Stimulated activated CD4-positive, alpha-beta T cell treated with anti-CD3 and anti-CD28 coated beads, TNF-alpha, amount 100 ng/mL, for 1 hour (primary cell): ENCODE results near the gene AQP10.
"Not testable (repeated sequence)": the region's sequence is repeated elsewhere in the genome, so short reads cannot be mapped to it uniquely, and the experiment has no call there.

Experiments
- DNase-seq, 3 donors: peaks; one replicate each; pipeline ENCODE4 v3.0.0-alpha.2; 2020; ENCODE audit warnings: low read depth in 3 of 3, low spot score in 1 of 3

AQP10 gene

DNA sequence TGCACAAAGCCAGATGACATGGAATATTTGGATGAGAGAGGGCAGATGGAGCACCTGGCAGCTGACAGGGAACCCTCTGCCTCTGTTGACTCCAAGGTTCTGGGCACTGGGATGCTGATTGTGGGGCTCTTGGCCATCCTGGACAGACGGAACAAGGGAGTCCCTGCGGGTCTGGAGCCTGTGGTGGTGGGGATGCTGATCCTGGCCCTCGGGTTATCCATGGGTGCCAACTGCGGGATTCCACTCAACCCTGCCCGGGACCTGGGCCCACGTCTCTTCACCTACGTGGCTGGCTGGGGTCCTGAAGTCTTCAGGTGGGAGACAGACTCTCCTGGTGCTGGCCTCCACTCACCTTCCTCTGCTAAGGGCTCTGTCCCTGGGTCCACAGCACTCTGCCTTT lies 2.6 kb downstream of the AQP10 start:
- no peak for DNase-seq

DNA sequence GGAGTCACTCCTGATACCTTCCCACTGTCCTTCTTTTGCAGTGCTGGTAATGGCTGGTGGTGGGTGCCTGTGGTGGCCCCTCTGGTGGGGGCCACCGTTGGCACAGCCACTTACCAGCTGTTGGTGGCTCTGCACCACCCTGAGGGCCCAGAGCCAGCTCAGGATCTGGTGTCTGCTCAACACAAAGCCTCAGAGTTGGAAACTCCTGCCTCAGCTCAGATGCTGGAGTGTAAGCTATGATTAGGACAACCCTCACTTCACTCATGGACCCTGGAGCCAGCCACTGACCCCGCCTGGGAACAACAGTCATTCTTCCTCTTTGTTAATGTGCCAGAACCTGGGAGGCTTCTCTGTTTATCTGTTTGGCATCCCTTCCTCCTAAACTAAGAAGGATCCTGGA lies 3.3 kb downstream of the AQP10 start:
- no peak for DNase-seq

DNA sequence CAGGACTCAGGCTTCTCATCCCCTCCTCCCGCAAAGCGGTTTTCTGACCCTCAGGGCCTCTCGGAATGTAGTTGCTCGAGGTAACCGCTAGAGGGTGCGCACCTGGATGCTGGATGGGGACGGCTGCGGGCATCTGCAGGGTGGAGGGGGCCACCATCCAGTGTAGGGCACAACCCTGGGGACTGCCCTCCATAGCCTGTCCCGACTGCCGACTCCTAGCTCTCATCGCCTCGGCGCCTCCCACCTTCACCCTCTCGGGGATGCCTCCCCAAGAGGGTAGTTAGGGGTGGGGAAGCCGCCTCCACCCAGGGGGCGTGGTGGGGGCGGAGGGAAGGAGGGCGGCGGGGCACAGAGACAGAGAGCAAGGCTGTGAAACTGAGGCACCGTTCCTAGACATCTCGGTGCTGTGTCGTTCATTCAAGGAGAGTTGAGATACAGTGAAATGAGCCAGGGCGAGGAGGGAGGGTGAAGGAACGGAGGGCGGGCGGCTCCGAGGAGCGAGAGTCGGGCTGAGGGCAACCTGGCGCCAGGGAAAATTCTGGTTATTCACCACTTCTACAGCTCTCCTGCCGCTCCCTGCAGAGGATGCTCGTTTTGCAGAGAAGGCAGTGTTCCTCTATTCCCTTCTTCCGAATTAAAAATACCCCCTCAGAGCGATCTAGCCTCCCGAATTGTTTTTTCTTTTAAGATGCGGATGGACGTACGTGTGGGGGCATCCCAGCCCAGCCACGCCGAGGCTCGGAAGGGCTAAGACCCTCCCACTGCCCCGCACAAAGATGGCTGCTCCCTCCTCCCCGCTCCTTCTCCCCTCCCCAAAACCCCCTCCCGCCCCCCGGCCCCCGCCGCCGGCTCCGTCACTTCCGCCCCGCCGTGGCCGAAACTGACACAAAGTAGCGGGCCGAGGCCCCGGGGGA lies 4.0 kb downstream of the AQP10 start, which contains the start of gene ATP8B2:
TSS of gene ATP8B2 (plus strand) at position 857 of the 914 bp plus-strand sequence. CDS start 2,617 bp downstream, outside the sequence.
- peak; percentile 56 to 63 (median 60) for DNase-seq

DNA sequence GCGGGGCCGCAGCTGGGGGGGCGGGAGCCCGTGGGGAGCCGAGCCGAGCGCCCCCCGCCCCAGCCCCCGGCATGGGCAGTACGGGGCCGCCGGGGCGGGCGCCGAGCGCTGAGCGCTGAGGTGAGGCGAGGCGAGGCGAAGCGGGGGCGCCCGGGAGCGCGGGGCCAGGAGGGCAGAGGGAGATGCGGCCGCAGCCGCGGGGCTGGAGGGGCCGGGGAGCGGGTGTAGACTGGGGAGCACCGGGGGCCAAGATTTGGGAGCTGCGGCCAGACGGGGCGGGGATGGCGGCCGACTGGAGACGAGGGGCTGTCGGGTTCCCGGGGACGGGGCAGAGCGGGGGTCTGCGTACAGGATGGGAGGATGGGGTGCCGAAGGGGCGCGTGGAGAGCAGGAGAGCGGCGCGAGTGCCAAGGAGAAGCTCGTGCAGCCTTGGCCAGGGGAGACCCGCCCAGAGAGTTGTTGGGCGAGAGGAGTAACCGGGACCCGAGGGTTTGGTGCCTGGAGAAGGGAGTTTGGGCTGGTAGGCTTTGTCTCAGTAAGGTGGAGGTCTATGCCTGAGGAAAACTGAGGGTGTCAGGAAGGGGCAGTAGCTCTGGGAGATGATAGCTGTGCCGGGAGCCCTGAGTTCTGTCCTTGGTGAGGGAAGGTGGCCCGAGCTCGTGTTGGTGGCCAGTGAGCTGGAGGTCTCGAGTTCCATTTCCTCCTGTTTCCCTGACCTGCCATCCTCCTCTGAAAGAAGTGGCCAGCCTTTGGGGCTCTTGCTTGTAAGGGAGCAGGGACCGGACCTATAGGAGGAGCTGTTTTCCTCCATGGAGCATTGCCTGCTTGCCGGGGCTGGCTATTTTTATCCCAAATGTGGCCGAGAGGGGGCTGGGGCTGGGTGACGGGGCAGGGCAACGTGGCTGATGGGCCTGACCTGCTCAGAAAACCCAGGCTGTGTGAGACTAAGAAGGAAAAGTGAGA lies 5.0 kb downstream of the AQP10 start:
- DNase-seq: no peak

DNA sequence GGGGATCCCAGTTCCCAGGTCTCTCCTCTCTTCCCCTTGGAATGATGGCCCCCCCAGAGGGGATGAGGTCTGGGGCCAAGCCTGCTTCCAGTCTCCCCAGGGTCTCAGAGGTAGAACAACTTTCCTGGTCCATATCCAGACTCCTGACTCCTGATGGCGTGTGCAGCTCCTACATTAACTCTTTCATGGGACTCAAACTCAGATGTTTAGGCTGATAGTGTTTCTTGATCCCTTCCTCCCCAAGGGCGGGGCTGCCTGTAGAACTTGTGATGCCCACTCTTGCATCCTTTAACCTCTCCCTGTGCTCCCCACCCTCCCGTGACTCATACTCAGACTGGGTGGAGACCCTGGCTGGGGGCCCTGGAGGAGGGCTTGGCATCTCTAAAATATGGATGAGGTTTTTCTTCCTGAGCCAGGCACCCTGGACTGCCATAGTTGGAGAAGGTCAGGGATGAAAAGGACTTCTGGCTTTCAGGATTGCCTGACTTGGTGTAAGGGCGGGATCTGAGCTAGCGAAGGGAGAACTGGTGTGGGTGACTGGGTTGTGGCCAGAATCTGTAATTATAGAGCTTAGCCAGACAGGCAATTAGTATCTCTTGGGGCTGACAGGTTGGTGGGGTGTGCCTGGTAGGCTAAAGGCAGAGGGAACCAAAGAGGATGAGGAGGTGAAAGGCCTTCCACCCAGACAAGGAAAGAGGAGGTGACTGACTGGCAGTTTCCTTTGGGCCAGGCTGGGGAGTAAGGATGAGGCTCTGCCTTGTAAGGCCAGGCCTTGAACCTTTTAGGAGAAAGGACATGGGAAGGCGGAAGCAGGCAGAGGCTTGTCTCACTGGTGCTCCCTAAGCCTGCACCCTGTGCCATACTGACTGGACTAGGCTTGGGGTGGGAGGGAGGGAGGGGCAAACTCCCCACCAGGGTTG lies 5.9 kb downstream of the AQP10 start:
- DNase-seq: no peak

DNA sequence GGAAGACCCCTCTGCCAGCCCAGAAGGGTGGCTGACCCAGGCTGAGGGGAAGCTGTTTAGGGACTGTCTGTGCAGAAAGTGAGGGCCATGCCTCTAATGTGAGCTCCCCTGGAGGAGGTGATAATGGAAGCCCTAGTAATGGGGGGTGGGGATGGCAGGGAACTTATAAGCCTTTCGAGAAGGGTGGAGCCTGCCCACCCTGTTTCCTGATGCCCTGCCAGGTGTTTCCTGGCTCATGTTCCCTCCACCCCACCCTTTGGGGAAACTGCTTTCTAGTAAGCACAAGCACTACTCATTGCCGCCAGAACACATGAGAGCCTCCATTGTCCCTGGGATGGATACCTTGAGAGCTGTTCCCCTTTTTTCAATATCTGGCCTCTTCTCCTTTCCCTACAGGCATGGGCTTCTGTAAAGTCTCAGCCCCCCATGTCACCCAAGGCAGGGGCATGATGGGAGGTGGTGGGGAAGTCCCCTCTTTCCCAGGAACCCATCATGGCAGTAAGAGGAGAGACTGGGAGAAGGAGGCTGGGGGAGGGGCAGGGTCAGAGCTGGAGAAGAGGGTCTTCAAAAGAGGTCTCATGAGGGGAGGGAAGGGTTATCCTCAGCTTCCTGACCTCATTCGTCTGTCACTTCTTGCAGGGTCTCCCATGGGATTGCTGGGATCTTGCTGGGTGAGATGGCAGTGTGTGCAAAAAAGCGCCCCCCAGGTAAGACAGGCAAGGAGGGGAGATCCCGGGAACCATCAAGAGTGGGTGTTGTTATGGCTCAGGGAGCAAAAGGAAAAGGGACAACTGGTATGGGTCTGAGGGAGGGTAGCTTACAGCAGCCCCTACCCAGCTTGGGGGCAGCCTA lies 6.8 kb downstream of the AQP10 start:
- DNase-seq: no peak

DNA sequence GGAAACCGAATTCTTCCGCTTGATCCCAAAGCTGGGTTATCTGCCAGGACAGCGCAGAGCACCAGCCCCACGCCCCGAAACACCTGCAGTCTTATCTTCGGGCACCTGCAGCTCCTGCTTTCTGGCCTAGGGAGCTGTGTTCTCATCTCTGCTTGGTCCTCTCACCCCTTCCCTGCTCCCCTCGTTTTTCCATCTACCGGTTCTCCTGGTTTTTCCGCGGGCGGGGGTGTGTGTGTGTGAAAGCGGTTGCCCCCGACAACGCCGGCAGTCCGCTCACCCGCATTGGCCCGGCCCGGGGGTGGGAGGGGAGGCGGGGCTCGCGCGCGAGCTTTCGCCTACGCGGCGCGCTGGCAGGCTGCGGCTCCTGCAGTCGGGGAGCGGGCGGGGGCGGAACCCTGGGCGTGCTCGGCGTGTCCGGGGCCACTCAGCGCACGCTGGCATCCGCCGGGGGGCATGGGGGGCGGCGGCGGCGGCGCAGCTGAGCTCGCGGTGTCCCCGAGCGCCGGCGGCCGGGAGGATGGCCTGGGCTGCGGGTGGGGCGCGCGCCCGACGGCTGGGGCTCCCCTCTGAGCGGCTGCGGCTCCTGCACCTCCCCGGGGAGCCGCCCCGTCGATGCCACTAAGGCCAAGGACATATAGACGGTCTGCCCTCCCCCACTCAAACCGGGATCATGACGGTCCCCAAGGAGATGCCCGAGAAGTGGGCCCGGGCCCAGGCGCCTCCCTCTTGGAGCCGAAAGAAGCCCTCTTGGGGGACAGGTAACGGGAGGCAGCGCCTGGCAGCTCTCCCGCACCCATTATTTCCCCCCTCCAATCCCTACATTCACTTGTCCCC lies 7.6 kb downstream of the AQP10 start:
- DNase-seq: peak; percentile 68 to 83 (median 73)

DNA sequence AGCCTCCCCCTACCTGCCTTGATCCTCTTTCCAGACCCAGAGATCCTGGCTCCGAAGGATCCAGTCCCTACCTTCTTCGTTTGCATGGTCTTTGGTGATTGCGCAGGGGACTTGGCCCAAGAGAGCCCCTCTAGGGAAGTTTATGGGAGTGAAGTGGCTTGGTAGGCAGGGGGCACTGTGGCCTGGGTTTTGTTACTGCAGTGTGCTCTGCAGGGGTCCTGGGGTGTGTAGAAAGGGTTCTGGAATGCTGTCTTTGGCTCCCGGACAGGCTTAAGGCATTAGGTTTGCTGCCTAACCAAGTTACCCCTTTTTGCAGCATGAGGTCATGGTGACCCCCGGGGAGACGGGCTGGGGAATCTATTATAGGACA lies 8.2 kb downstream of the AQP10 start:
- DNase-seq: no peak

DNA sequence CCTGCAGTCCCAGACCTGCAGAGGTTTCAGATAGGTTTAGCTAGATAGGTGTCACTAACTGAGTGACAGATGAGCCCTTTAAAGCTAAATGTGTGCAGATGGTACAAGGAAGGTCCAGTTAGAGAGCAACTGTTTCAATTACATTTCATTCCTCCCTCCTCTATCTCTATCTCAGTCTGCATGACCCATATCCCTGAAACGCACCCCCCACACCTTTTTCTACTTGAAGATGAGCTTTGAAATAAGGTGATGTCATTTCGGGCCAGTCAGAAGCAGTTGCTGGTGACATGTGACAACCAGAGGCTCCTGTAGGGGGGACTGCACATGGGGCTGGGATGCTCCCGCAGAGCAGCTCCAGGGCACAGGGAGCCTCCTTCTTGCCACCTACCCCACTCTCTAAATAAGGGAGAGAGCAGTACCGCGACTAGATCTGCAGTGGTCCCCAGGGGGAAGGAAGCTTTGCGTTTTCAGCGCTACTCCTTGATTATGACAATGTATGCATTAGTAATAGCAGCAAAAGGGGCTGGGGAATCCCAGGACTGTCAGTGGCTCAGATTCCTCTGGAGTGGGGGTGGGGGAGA lies 8.7 kb downstream of the AQP10 start:
- no peak for DNase-seq

DNA sequence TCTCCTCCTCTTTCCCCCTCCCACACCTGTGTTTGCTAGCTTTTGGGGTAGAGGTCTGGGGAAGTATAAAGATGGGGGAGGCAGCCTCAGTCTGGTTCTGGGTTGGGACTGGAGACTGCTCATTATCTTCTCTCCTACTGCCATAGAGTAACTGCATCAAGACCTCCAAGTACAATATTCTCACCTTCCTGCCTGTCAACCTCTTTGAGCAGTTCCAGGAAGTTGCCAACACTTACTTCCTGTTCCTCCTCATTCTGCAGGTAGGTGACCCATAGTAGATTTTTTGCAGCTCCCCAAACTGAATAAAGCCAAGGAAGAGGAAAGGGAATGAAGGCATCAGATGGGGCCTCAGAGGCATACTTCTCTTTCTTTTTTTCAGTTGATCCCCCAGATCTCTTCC lies 9.8 kb downstream of the AQP10 start:
- no peak for DNase-seq

DNA sequence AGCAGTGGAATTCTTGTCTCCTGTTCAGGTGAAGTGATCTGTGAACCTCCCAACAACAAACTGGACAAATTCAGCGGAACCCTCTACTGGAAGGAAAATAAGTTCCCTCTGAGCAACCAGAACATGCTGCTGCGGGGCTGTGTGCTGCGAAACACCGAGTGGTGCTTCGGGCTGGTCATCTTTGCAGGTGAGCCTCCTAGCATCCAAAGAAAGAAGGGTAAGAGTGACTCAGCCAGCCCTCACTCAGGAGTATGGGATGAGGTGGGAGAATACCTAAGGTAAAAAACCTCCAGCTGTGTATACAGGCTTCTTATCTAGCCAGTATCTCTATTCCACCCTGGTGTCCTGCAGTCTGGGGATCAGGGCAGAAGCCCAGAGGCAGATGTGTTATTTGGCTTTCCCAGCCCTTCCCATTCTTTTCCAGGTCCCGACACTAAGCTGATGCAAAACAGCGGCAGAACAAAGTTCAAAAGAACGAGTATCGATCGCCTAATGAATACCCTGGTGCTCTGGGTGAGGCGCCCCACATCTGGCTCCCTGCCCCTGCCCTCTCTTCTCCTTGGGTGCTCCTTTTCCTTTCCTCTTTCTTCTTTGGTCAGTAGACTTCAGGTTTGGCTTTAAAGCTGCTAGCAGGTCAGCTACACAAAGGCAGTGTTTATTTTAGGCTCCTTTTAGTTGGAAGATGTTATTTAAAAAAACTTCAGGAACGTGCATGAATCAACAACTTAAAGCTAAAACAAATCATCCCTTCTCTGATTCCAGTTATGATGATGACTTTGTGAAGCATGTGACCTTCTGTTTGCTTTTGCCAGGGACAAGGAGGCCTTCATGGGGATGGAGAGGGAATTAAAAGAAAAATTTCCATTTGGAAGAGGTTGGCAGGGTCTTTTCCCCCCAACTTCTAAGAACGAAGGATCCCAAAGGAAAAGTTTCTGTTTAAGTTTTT lies 13.5 kb downstream of the AQP10 start:
- no peak for DNase-seq

DNA sequence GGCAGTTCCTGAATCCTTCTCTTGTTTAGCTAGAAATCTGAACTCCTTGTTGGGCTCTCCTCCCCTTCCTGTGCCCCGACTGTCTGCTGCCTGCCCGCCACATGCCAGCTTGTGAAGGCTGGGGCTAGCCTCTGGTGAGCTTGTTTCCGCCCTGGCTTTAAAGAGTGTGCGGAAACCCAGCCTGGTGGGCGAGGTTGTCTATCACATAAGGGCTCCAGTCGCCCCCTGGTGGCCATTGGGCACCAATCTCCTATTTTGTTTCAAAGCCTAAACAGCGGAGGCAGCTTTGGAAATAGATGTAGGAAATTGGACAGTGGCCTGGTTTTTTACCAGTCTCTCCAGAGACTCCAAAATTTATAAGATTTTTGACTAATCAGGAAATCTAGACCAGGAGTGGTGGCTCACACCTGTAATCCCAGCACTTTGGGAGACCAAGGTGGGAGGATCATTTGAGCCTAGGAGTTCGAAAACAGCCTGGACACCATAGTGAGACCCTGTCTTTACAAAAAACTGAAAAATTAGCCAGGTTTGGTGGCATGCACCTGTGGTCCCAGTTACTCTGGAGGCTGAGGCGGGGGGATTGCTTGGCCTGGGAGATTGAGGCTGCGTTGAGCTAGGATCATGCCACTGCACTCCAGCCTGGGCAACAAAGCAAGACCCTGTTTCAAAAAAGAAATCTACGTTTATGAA lies 14.3 kb downstream of the AQP10 start:
- peak; percentile 77 to 84 (median 82) for DNase-seq

DNA sequence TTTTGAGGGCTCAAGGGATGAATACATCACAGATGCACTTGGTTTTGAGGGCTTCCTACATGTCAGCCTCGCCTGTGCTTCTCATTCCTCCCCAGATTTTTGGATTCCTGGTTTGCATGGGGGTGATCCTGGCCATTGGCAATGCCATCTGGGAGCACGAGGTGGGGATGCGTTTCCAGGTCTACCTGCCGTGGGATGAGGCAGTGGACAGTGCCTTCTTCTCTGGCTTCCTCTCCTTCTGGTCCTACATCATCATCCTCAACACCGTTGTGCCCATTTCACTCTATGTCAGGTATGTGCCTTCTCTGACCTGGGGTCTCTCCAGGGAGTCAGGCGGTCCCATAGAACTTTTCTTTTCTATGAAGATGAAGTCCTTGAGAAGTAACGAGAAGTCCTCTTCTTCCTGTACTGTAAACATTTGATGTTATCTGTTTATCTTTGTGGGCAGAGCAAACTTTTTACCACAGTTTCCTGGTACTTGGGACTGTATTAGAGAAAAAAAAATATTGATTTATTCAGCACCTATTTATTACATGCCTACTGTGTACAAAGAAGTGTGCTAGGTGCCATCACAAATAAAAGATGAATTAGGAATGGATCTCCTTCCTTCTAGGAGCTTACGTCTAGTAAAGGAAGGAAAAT lies 16.5 kb downstream of the AQP10 start:
- no peak for DNase-seq

DNA sequence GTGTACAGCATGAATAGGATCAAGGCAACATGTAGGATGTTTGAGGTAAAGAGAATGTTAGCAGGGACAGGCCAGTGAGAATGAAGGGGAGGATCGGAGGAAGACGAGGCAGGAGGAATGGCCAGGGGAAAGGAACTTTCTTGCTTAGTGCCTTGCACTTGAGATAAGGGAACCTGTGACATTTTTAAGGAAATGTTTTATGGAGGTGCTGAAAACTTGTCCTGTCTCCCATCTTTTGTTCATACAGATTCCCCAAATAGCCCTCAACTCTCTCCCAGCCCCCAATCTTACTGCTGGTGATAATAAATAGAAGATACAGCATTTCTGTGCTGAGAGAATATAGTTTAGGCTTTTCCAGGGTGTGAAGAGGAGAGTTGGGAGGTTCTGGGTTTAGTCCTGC lies 18.0 kb downstream of the AQP10 start:
- no peak for DNase-seq

DNA sequence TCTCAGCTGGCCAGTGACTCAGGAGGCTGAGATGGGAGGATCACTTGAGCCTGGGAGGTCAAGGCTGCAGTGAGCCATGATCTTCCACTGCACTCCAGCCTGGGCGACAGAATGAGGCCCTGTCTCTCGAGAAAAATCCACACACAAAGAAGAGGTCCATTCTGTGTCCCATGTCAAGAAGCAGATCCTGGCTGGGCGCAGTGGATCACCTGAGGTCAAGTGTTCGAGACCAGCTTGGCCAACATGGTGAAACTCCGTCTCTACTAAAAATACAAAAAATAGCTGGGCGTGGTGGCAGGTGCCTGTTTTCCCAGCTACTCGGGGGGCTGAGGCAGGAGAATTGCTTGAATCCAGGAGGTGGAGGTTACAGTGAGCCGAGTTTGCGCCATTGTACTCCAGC lies 20.5 kb downstream of the AQP10 start:
- DNase-seq: not testable (repeated sequence)

DNA sequence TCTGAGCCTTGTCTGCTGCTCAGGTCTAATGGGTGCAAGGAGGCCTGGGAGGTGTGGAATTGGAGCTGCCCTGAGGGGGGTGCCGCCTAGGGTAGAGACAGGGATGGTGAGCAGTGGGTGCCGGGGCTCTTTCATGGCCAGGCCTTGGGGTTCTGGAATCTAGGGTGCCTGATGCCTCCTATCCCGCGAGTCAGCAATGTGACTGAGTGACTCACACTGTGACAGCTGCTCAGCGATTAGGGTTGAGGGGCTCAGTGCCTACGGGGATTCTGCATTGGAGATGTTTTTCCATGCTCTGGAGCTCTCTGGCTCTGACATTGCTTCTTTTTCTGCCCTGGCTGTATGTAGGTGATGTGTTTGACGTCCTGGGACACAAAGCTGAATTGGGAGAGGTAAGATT lies 21.2 kb downstream of the AQP10 start:
- DNase-seq: no peak
